T-helper 2 cell (primary cell): ENCODE measurements around the gene CDT1.
"Not testable (repeated sequence)": the region's sequence is repeated elsewhere in the genome, so short reads cannot be mapped to it uniquely, and the experiment has no call there.

Experiments
- DNase-seq, 5 experiments: peaks; one replicate each; pipeline versions ENCODE4 v3.0.0 to v3.0.0-alpha.2; 2012 to 2022

The CDT1 gene

DNA sequence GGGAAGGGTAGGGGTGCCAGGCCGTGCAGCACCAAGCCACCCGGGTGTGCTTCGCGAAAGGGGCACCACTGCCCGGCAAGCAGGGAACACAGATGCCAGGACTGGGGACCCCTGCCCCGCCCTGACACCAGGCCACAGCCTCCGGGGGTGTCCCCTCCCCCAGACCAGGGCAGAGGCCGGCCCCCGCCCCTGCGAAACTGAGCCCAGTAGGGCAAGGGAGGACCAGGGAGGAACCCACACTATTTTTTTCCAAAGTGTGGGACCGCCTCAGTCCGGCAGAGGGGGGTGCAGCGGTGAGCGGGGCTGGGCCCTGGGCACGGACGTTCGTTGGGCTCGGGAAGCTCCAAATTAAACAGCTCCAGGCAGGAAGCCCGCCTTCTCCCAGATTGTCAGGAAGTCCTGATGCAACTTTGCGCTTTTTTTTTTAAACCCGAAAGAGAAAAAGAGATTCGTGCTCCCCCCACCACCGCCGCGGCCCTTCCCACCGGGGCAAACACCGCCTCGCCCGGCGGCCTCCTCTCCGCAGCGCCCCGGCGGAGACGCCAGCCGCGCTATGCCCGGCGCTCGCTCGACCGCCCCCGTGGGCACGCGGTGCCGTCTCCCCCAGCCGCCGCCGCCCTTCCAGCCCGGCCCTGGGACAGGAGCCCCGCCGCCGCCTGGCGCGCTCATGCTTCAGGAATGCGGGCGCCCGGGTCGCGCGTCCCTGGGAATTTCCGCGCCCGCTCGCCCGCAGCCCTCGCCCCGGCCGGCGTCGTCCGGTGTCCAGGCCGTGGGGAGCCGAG lies 19.3 kb upstream of the CDT1 start:
- DNase-seq: peak in 3 of 5 experiments; percentile 33 to 46 (median 44)

DNA sequence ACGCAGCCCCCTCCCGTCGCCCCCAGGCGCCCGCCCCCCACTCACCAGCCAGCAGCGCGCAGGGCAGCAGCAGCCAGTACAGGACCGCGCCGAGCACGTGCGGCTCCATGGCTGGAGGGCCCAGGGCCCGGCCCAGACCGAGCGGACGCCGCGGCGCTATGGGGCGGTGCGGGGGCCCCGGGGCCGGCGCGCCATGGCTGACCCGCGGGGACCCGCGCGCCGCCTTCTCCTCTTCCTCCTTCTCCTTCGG lies 18.8 kb upstream of the CDT1 start:
- no peak for DNase-seq

DNA sequence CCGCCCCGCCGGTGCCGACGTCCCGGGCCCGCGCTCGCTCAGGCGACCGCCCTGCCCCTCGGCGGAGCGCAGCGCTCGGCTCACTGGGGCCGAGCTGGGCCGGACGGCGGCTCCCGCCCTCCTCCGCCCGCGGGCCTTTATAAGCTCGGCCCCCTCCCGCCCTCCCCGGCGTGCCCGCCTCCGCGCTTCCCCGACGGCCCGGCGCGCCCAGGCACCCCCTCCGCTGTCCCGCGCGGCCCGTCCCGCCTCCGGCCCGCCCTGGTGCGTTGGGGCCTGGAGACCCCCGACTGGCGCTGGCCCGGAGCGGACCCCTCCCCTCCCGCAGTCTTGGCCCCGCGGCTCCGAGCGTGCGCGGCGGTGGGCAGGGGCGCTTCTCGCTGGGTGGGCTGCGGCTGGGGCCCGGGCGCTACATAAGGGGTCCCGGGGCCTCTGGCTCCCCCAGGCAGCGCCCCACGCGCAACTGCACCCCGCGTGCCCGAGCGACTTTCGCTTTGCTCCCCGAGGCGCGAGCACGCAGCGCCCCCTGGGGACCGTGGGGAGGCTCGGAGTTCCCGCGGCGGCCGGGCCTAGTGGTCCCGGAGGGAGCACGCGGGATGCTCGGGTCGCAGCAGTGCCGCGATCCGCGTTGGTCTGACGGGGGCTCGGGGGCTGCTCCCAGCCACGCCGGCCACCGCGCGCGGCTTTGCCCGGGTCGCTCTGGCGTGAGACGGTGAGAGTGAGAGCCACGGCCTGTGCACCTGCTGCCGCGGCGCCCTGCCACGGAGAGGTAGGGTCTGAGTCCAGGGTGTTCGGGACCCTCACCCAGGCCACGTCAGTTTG lies 18.3 kb upstream of the CDT1 start, which contains the start of gene PIEZO1:
PIEZO1 (minus strand) TSS at position 115 of the 819 bp plus-strand sequence. CDS start 256 bp downstream, outside the sequence.
- DNase-seq: peak; percentile 69 to 82 (median 78)

- DNase-seq: no peak
These were observed 15.8 kb upstream of the CDT1 start for GRCh38 chr16:88787579-88788314.

DNA sequence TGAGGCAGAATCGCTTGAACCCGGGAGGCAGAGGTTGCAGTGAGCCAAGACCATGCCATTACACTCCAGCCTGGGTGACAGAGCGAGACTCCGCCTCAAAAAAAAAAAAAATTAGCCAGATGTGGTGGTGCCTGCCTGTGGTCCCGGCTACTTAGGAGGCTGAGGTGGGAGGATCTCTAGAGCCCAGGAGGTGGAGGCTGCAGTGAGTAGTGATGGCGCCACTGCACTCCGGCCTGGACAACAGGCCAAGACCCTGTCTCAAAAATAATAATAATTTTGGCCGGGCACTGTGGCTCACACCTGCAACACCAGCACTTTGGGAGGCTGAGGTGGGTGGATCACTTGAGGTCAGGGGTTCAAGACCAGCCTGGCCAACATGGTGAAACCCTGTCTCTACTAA lies 14.8 kb upstream of the CDT1 start:
- not testable (repeated sequence) for DNase-seq

- DNase-seq: no peak
These were observed 14.0 kb upstream of the CDT1 start for GRCh38 chr16:88789594-88789993.

GRCh38 chr16:88790312-88791211 lies 13.0 kb upstream of the CDT1 start:
- peak in 3 of 5 experiments; percentile 51 to 88 (median 56) for DNase-seq

GRCh38 chr16:88792078-88792550 lies 11.5 kb upstream of the CDT1 start:
- no peak for DNase-seq

GRCh38 chr16:88792668-88793250 lies 10.8 kb upstream of the CDT1 start:
- no peak for DNase-seq

GRCh38 chr16:88793251-88793954 lies 10.2 kb upstream of the CDT1 start:
- DNase-seq: no peak

DNA sequence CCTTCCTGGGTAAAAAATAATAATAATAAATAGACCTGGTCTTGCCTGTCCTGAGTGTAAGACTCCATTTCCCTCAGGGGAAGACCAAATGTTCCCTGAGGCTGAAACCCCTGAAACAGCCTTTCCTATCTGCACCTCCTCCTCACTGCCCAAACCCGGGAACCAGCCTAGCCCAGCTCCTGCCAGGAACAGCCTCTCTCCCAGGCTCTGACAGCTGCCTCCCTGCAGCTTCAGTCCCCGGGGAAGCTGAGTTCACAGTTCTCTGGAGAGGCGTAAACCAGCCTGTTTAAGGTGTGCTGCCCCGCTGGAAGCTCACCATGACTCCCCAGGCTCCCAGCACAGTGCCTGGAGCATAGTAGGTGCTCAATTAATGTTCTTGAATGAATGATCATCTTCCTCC lies 7.3 kb upstream of the CDT1 start:
- no peak for DNase-seq

GRCh38 chr16:88798073-88798472 lies 5.5 kb upstream of the CDT1 start:
- no peak for DNase-seq

DNA sequence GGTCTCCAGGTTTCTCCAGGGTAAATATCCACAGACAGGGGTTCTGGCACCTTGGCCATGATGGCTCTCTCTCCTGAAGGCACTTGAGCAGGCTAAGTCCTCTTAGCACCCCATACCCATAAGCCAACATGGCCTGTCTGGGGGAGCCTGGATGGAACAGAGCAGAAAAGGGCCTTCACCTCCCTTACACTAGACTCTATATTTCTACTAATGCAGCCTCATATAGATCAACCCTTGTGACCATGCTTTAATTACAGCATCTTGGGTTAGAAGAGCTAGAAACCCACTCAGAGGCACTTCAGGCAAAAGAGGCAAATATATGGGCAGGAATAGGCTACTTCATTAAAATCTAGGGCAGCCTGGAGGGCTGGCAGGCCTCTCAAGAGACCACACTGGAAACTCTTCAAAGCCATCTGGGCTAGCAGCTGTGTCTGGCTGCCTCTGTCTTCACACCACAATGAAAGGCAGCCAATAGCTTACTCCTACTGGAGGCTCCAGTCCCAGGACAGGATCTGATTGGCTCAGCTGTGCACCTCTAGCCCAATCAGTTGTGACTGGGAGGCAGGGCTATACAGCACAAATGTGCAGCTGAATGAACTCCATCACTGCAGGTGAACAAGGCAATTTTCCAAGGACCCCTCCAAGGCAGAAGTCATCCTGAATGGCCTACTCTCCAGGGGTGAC lies 4.7 kb upstream of the CDT1 start:
- DNase-seq: no peak

DNA sequence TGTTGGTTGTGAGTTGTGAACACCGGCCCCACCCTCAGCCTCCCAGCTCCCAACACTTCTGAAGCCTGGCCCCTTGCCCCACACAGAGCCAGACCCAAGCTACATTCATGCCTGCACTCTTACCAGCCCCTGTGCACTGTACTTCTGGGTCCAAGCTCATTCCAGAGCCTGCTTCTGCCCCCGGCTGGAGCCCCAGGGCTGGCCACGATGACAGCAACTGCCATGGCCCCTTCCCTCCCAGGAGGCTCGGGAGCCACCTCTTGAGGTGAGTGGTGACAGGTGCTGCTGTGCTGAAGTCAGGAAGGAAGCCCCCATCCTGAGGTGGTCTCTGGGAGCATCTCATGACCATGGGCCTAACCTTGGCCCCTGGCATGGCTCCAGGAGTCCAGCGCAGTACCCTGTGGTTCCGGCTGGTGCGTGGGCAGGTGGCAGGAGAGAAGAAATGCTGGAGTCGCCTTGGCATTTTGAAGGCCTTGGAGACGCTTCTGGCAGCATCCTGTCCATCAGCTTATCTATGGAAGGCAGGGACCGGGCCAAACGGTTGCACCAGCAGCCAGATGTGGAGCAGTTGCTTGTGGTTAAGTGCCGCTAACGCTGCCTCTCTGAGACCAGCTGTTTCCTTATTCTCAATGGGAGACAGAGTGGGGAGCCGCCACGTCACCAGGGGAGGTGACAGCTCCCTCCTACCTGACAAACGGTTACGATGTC lies 3.9 kb upstream of the CDT1 start:
- no peak for DNase-seq

- DNase-seq: no peak
These were observed 3.4 kb upstream of the CDT1 start for GRCh38 chr16:88800277-88800592.

DNA sequence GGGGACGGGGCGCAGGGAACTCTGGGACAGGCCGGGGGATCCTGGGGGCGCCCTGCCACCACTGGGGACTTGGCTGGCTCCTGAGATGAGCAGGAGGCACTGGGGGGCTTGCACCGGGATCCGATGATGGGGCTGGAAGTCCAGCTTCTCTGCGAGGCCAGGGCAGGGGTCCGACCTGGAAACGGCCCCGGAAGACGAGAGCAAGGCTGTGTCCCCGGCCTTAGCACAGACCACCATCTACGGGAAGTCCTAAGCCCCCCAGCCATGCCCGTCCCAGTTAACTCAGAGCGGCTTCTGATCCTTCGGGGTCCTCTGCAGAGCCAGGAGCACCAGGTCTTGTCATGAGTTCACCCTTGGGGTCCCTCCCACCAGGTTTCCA lies 573 bp downstream of the CDT1 start:
- no peak for DNase-seq

- peak in 1 of 5 experiments; percentile 57 for DNase-seq
These were observed 1.2 kb downstream of the CDT1 start for GRCh38 chr16:88804552-88805339.

DNA sequence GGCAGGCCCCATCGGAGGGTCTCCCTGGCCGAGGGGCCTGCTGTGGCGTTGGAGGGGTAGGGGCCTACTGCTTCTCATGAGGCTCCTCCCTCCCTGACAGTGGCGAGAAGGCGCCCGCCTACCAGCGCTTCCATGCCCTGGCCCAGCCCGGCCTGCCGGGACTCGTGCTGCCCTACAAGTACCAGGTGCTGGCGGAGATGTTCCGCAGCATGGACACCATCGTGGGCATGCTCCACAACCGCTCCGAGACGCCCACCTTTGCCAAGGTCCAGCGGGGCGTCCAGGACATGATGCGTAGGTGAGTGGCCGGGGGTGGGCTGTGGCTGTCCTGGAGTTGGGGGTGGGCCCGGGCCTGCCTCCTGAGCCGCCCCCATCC lies 1.7 kb downstream of the CDT1 start:
- DNase-seq: no peak

DNA sequence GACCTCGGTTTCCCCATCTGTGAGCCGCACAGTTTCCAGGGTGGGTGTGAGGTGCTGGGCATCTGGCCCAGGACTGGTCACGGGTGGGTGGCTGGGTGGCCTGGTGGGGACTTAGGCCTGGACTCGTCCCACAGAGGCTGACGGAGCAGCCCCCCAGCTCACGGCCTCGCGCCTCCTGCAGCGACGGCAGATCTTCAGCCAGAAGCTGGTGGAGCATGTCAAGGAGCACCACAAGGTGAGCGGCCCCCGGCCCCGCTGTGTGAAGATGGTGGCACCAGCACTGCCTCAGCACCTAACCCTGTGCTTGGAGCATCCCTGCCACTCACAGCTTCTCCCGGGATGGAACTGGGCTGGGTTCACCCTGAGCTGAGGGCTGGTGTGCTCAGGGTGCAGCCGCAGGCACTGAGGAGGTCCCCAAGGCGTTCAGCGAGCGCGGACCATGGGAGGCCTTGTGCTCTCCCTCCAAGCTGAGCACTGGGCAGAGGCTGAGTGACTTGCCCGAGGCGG lies 2.4 kb downstream of the CDT1 start:
- no peak for DNase-seq
